Peyer's patch (tissue), 4 donors: ENCODE measurements around the gene TGFB1.

Experiments used
- POLR2A ChIP-seq, 2 donors: fragments of 450-650 bp; IDR thresholded peaks; one replicate each; pipeline ENCODE4 v1.5.1; 2017; ENCODE audit warnings: antibody characterized with exemption in 2 of 2, mild to moderate bottlenecking in 2 of 2, moderate library complexity in 2 of 2
- TF ChIP-seq, protein P1 (sequence below), 6 experiments: fragments of 450-650 bp in 4 of 6; fragments of 200-600 bp in 2 of 6; sonication (generic) in 1 of 6; IDR thresholded peaks; one replicate each; pipeline ENCODE4 v1.5.1; 2017 to 2019; ENCODE audit warnings: antibody characterized with exemption in 6 of 6, mild to moderate bottlenecking in 3 of 6, moderate library complexity in 1 of 6

GRCh38 chr19:41330481-41330880 is 23.2 kb downstream of the TGFB1 start:
- TF ChIP-seq, protein P1, sequence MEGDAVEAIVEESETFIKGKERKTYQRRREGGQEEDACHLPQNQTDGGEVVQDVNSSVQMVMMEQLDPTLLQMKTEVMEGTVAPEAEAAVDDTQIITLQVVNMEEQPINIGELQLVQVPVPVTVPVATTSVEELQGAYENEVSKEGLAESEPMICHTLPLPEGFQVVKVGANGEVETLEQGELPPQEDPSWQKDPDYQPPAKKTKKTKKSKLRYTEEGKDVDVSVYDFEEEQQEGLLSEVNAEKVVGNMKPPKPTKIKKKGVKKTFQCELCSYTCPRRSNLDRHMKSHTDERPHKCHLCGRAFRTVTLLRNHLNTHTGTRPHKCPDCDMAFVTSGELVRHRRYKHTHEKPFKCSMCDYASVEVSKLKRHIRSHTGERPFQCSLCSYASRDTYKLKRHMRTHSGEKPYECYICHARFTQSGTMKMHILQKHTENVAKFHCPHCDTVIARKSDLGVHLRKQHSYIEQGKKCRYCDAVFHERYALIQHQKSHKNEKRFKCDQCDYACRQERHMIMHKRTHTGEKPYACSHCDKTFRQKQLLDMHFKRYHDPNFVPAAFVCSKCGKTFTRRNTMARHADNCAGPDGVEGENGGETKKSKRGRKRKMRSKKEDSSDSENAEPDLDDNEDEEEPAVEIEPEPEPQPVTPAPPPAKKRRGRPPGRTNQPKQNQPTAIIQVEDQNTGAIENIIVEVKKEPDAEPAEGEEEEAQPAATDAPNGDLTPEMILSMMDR (IDR thresholded peaks at IDR 0.05) = no peak
- TF ChIP-seq POLR2A (IDR thresholded peaks at IDR 0.05) = no peak
